Keratinocyte (primary cell): ENCODE results near the gene SSX2.
"Not testable (repeated sequence)": the region's sequence is repeated elsewhere in the genome, so short reads cannot be mapped to it uniquely, and the experiment has no call there.

Source experiments
- CTCF ChIP-seq, 3 experiments: IDR thresholded peaks in 1 of 3; conservative IDR thresholded peaks in 1 of 3; optimal IDR thresholded peaks in 1 of 3; 2 replicates in 2 of 3; 3 replicates in 1 of 3; pipeline versions ENCODE3 to v1.5.1; 2011; ENCODE audit warnings: low read length in 3 of 3, mild to moderate bottlenecking in 3 of 3, moderate library complexity in 2 of 3, control low read depth in 1 of 3, inconsistent platforms in 1 of 3; ENCODE audit not compliant: insufficient read depth in 2 of 3; ENCODE audit errors: extremely low read depth in 1 of 3
- EZH2 ChIP-seq: IDR thresholded peaks from one replicate; pipeline ENCODE4 v1.6.1; 2012; ENCODE audit warnings: inconsistent platforms, mild to moderate bottlenecking, low read length, moderate library complexity

GRCh38 chrX:52648956-52649355, 58.0 kb downstream of the SSX2 start:
- TF ChIP-seq CTCF (optimal IDR thresholded peaks at IDR 0.05 in 1 of 3, IDR thresholded peaks at IDR 0.05 in 1 of 3, conservative IDR thresholded peaks at IDR 0.05 in 1 of 3; ENCODE audit: extremely low read depth in 1 of 3, insufficient read depth in 2 of 3, low read length in 3 of 3); EZH2: not testable (repeated sequence)
